ENCODE results near the gene ERN1.

ERN1 gene

GRCh38 chr17:64166876-64167275 is 36.9 kb upstream of the ERN1 start:
- H3K9me3 Mint-ChIP-seq: no peaks in the 10 kb centered on the region
- H3K27ac Mint-ChIP-seq: no peak overlapping the region
- H3K27me3 Mint-ChIP-seq (ENCODE audit: low read depth, poor library complexity): peaks cover 9% of the 10 kb centered on the region
- TF ChIP-seq CTCF (IDR thresholded peaks at IDR 0.05): no peak
- H3K4me3 Mint-ChIP-seq: no peak overlapping the region
- H3K36me3 Mint-ChIP-seq (ENCODE audit: low read depth): peaks cover 20% of the 10 kb centered on the region
- H3K4me1 Mint-ChIP-seq: peaks cover 16% of the 10 kb centered on the region
- DNase-seq: no peak

GRCh38 chr17:64165347-64165746 is 35.4 kb upstream of the ERN1 start:
- Mint-ChIP-seq H3K36me3 (ENCODE audit: low read depth) (peaks cover 7% of the 10 kb centered on the region), H3K27me3 (ENCODE audit: low read depth, poor library complexity) (peaks cover 11% of the 10 kb centered on the region), H3K27ac (no peak overlapping the region), H3K4me3 (no peak overlapping the region), H3K4me1 (peaks cover 20% of the 10 kb centered on the region), H3K9me3 (no peaks in the 10 kb centered on the region)
- DNase-seq: no peak
- no peak for TF ChIP-seq CTCF (IDR thresholded peaks at IDR 0.05)

- Mint-ChIP-seq H3K27me3 (ENCODE audit: low read depth, poor library complexity) (peaks cover 12% of the 10 kb centered on the region), H3K9me3 (no peaks in the 10 kb centered on the region), H3K36me3 (ENCODE audit: low read depth) (peaks cover under 1% of the 10 kb centered on the region), H3K4me1 (peaks cover 26% of the 10 kb centered on the region), H3K27ac (no peak overlapping the region), H3K4me3 (no peak overlapping the region)
- TF ChIP-seq CTCF (IDR thresholded peaks at IDR 0.05): no peak
- no peak for DNase-seq
Measured at GRCh38 chr17:64164596-64165285, 34.8 kb upstream of the ERN1 start.

GRCh38 chr17:64163468-64163867 is 33.5 kb upstream of the ERN1 start:
- Mint-ChIP-seq H3K4me1 (peaks cover 39% of the 10 kb centered on the region), H3K27ac (no peak overlapping the region), H3K27me3 (ENCODE audit: low read depth, poor library complexity) (peaks cover 12% of the 10 kb centered on the region), H3K9me3 (no peaks in the 10 kb centered on the region), H3K36me3 (ENCODE audit: low read depth) (no peaks in the 10 kb centered on the region), H3K4me3 (no peak overlapping the region)
- no peak for DNase-seq
- no peak for TF ChIP-seq CTCF (IDR thresholded peaks at IDR 0.05)

- no peak overlapping the region for H3K27ac Mint-ChIP-seq
- DNase-seq: no peak
- no peaks in the 10 kb centered on the region for H3K36me3 Mint-ChIP-seq (ENCODE audit: low read depth)
- no peak for TF ChIP-seq CTCF (IDR thresholded peaks at IDR 0.05)
- H3K9me3 Mint-ChIP-seq: no peaks in the 10 kb centered on the region
- H3K27me3 Mint-ChIP-seq (ENCODE audit: low read depth, poor library complexity): peaks cover 15% of the 10 kb centered on the region
- H3K4me3 Mint-ChIP-seq: no peak overlapping the region
- peaks cover 40% of the 10 kb centered on the region for H3K4me1 Mint-ChIP-seq
Measured at GRCh38 chr17:64162554-64162953, 32.6 kb upstream of the ERN1 start.
